HG03457 (cell line): Measurements from ENCODE around the gene FNTB.
A peak's percentile ranks its signal among the peaks of the same experiment; 100 is the strongest.

ENCODE experiments used
- ATAC-seq: cut with Tn5 transposase; IDR thresholded peaks from one replicate; pipeline ENCODE4 v1.9.1; 2021; ENCODE audit warnings: moderate number of reproducible peaks; ENCODE audit not compliant: unreplicated experiment

Gene FNTB

DNA sequence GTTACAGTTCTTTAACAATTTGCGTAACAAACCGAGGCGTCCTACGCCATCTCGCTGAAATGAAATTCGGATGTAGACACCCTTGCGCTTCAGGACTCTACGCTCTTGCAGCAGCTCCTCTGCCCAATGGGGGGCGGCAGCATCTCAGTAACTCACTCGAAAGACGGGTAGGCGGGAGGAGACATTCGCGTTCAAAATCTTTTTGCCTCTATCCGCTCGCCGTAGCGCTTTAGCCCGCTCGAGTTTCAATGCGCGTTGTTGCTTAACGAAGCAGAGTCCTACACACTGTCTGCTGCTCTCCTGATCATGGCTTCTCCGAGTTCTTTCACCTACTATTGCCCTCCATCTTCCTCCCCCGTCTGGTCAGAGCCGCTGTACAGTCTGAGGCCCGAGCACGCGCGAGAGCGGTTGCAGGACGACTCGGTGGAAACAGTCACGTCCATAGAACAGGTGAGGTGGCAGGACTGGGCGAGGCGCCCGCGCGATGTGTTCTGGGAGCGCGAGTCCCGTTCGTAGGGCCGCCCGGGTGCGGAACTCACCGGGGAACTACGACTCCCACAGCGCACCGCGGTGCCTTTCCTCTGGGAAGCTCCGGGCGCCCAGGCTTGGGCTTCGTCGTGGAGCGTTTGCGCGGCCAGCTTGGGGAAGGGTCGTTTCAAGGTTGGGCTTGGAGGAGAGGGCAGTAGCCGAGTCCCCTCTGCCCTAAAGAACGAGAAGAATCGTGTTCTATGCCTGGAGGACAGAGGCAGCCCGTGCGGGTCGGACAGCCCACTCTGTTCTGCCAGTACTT is at the start of gene FNTB:
Gene FNTB, plus strand, starts transcription at position 248 of the 790 bp plus-strand sequence. Its CDS starts 59 bp downstream, at position 307.
- ATAC-seq, result peak; percentile 91

DNA sequence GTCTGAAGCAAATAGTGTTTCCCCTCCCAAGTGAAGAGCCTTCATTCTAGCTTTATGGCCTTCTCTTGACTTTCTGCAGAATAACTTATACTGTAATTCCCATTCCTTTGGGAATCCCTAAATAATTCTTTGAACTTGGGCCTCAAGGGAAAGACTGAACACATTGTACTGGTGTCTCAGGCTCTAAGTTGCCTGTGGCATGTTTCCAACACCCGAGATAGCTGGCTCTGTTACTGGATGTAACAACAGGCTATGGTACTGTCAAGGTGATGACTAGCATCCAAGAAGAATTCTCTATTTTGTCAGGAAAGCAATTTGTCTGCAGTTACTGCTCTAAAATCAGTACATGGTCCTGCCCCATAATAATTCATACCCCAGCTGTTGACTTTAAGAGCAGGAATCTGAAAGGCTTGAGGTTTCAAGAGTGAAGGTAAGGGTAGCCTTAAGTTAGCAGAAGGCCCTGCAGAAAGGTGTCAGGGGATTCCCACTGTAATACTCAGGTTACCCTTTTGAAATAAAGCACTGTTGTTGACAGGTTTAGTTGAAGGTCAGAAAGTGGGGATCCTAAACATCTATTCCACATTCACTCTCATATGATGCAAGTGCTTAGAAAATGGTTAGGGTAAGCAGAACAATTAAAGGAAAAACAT is 49.4 kb upstream of the FNTB start:
- ATAC-seq, result no peak

GRCh38 chr14:64937821-64938193 is 48.9 kb upstream of the FNTB start:
- ATAC-seq, result no peak

- no peak for ATAC-seq
Observed at GRCh38 chr14:64938972-64939816, 47.5 kb upstream of the FNTB start.

DNA sequence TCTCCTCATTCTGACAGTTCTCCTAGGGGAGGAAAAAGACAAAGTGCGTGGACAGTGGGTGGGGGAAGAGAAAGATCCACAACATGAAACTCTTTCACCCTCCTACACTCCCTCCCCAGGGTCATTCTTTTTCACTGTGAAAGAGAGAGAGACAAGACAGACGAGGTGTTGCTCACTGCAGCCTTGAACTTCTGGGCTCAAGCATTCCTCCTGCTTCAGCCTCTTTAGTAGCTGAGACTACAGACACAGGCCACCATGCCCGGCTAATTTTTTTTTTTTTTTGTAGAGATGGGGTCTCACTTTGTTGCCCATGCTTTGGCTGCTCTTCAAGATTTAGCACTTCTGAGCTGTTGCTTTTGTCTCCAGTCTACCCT is 46.9 kb upstream of the FNTB start:
- ATAC-seq, result no peak

DNA sequence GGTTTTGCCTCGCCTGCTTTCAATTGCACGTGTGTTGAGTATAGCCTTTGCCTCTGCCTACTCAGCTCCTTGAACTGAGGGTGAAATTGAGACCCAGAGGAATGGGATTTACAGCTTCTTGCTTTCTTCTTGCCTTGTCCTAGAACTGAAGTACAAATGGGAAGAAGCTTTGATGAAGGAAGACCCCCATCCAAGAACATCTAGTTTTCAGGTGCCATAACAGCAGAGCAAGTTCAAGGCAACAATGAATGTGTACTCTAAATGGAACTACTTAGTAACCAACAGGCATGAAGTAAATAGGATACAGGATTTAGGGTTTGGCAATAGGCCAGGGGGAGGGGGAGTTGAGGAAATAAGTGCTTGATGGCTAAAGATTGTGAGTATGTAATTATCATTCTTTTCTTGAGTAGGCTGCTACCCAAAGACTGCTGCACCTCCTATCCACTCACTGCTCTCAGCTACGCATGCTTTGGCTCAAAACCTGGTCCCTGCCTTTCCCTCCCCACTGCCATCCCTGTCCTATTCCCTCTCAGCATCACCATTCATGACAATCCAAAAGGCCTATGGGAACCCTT is 46.3 kb upstream of the FNTB start:
- no peak for ATAC-seq

- no peak for ATAC-seq
Observed at GRCh38 chr14:64942531-64943111, 44.1 kb upstream of the FNTB start, which contains the start of gene GPX2. TSS of gene GPX2 (minus strand) at chr14:64942745. CDS start at chr14:64942726, 19 bp downstream.

- ATAC-seq, result no peak
Observed at GRCh38 chr14:64943556-64943955, 43.1 kb upstream of the FNTB start.

- no peak for ATAC-seq
Observed at GRCh38 chr14:64944041-64944440, 42.7 kb upstream of the FNTB start.

DNA sequence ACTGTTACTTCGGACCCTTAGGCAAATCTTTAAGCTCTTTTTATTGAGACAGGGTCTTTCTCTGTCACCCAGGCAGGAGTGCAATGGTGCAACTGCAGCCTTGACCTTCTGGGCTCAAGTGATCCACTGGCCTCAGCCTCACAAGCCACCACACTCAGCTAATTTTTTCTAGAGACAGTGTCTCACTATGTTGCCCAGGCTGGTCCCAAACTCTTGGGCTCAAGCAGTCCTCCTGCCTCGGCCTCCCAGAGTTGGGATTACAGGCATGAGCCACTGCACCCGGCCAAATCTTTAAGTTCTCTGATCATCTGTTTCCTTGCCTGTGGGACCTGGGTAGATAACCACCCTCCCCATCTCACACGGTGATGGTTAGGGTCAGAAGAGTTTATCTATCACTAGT is 41.8 kb upstream of the FNTB start:
- ATAC-seq, result no peak

GRCh38 chr14:64945431-64946178 is 41.1 kb upstream of the FNTB start:
- ATAC-seq, result no peak

DNA sequence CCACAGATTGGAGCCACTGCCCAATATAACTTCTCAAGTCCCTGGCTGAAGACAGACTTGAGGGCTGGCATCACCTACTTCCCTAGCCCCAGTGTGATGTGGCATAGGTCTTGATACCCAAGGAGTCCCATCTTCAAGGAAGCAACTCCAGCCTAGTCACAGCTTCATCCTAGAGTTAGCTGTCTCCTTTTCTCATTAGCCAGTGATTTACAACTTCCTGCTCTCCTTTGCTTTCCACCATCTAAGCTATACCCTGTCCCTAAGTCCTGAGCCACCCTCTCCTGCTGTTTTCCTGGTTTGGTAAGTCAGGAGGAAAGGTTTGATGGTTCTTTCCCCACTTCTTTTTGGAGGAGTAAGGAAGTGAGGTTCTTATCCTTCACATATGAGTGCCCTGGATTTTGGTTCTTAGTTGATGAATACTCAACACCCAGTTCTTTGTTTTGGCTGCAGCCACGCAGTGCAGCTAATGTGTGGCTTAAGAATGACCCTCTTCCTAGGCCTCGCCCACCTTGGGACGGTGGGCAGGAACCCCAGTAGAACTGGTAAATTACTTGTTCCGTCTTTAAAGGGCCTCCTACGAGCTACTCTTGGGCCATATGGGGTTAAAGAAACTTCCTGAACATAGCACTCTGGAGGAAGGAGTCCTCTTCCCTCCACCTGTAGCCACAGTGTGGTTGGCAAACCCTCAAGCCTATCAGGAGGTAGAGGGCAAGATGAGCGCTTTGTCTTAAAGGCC is 40.2 kb upstream of the FNTB start:
- no peak for ATAC-seq

GRCh38 chr14:64947710-64948611 is 38.7 kb upstream of the FNTB start:
- ATAC-seq, result no peak

GRCh38 chr14:64948612-64949210 is 38.0 kb upstream of the FNTB start:
- no peak for ATAC-seq

GRCh38 chr14:64950889-64951288 is 35.8 kb upstream of the FNTB start:
- no peak for ATAC-seq

- ATAC-seq, result no peak
Observed at GRCh38 chr14:64951291-64951690, 35.4 kb upstream of the FNTB start.

- ATAC-seq, result no peak
Observed at GRCh38 chr14:64951724-64952123, 35.0 kb upstream of the FNTB start.
